Measurements from ENCODE around the gene MAP3K2. TPM values are rescaled to one million over a fixed set of nuclear protein-coding genes. Genes with fewer than 3 reads are reported as not detected.

MAP3K2 gene
- total RNA-seq, 1 donor from 2014 or later = 27.9 TPM

GRCh38 chr2:127425540-127426490 lies 38.0 kb upstream of the MAP3K2 start:
- Histone ChIP-seq H3K4me3 (ENCODE audit: low read depth, low read length) (no peak overlapping the region), H3K36me3 (ENCODE audit: control insufficient read depth, insufficient read depth, low read length) (no peaks in the 10 kb centered on the region), H3K27me3 (ENCODE audit: control insufficient read depth, insufficient read depth, low read length) (peaks cover 5% of the 10 kb centered on the region)
- FAIRE-seq (no peak), DNase-seq (ENCODE audit: low read depth) (no peak)
- no peak for TF ChIP-seq CTCF (IDR thresholded peaks at IDR 0.05; ENCODE audit: insufficient read depth, low read length, severe bottlenecking)

- no peak for DNase-seq (ENCODE audit: low read depth)
- Histone ChIP-seq H3K27me3 (ENCODE audit: control insufficient read depth, insufficient read depth, low read length) (peaks cover 5% of the 10 kb centered on the region), H3K36me3 (ENCODE audit: control insufficient read depth, insufficient read depth, low read length) (no peaks in the 10 kb centered on the region), H3K4me3 (ENCODE audit: low read depth, low read length) (no peak overlapping the region)
- no peak for FAIRE-seq
- no peak for TF ChIP-seq CTCF (IDR thresholded peaks at IDR 0.05; ENCODE audit: insufficient read depth, low read length, severe bottlenecking)
These were observed 37.1 kb upstream of the MAP3K2 start for GRCh38 chr2:127424598-127425520.

- no peak for FAIRE-seq
These were observed 36.1 kb upstream of the MAP3K2 start for GRCh38 chr2:127423880-127424279.

GRCh38 chr2:127423478-127423843 lies 35.7 kb upstream of the MAP3K2 start:
- Histone ChIP-seq H3K4me3 (ENCODE audit: low read depth, low read length) (peak overlapping the region; percentile 36), H3K27me3 (ENCODE audit: control insufficient read depth, insufficient read depth, low read length) (peaks cover 5% of the 10 kb centered on the region), H3K36me3 (ENCODE audit: control insufficient read depth, insufficient read depth, low read length) (no peaks in the 10 kb centered on the region)
- FAIRE-seq (no peak), DNase-seq (ENCODE audit: low read depth) (peak; percentile 51)
- TF ChIP-seq CTCF (IDR thresholded peaks at IDR 0.05; ENCODE audit: insufficient read depth, low read length, severe bottlenecking) = peak; percentile 12

More at GRCh38 chr2:127423880-127424279, 36.1 kb upstream of the MAP3K2 start:
- no peaks in the 10 kb centered on the region for H3K36me3 ChIP-seq (ENCODE audit: control insufficient read depth, insufficient read depth, low read length)
- TF ChIP-seq CTCF (IDR thresholded peaks at IDR 0.05; ENCODE audit: insufficient read depth, low read length, severe bottlenecking) = no peak
- H3K27me3 ChIP-seq (ENCODE audit: control insufficient read depth, insufficient read depth, low read length) = peaks cover 5% of the 10 kb centered on the region
- DNase-seq (ENCODE audit: low read depth) = no peak
- H3K4me3 ChIP-seq (ENCODE audit: low read depth, low read length) = no peak overlapping the region

GRCh38 chr2:127422559-127423477 lies 35.0 kb upstream of the MAP3K2 start:
- no peak for TF ChIP-seq CTCF (IDR thresholded peaks at IDR 0.05; ENCODE audit: insufficient read depth, low read length, severe bottlenecking)
- FAIRE-seq = no peak
- H3K27me3 ChIP-seq (ENCODE audit: control insufficient read depth, insufficient read depth, low read length) = peaks cover 5% of the 10 kb centered on the region
- no peaks in the 10 kb centered on the region for H3K36me3 ChIP-seq (ENCODE audit: control insufficient read depth, insufficient read depth, low read length)
- no peak for DNase-seq (ENCODE audit: low read depth)
- peak overlapping the region; percentile 36 for H3K4me3 ChIP-seq (ENCODE audit: low read depth, low read length)

All from bronchial epithelial cell (primary cell).